Stimulated activated naive CD8-positive, alpha-beta T cell treated with anti-CD3 and anti-CD28 coated beads, Interleukin-15, Interleukin-2, amounts not matched to agents 100 U/mL and 50 U/mL, for 24 hours (primary cell): ENCODE measurements around the gene IST1.
"Not testable (repeated sequence)": the region's sequence is repeated elsewhere in the genome, so short reads cannot be mapped to it uniquely, and the experiment has no call there.

ENCODE experiments used
- ATAC-seq: fragments of 150-1000 bp; cut with Tn5 transposase; one replicate; pipeline ENCODE4 v1.10.0; 2021
- DNase-seq: peaks from one replicate; pipeline ENCODE4 v3.0.0; 2021

IST1 gene

GRCh38 chr16:71882505-71883167 is 12.7 kb upstream of the IST1 start:
- peak; percentile 80 for DNase-seq

GRCh38 chr16:71883168-71883848 is 12.0 kb upstream of the IST1 start:
- DNase-seq, result peak; percentile 69
- ATAC-seq, result peak; percentile 26

More at GRCh38 chr16:71882505-71883167, 12.7 kb upstream of the IST1 start:
- ATAC-seq, result peak; percentile 55

- peak; percentile 81 for DNase-seq
Measured at GRCh38 chr16:71883849-71884638, 11.3 kb upstream of the IST1 start, which contains the start of gene ZNF821. ZNF821 (minus strand) TSS chr16:71884182; CDS start chr16:71879946, 4,236 bp downstream.

GRCh38 chr16:71885261-71885650 is 10.1 kb upstream of the IST1 start:
- no peak for DNase-seq
- ATAC-seq, result no peak

More at GRCh38 chr16:71883849-71884638, 11.3 kb upstream of the IST1 start, which contains the start of gene ZNF821:
- ATAC-seq, result peak; percentile 58

- ATAC-seq (no peak), DNase-seq (no peak)
Measured at GRCh38 chr16:71889147-71889546, 6.2 kb upstream of the IST1 start.

GRCh38 chr16:71893888-71894228 is 1.5 kb upstream of the IST1 start:
- DNase-seq (no peak), ATAC-seq (no peak)

- peak; percentile 42 for DNase-seq
- peak; percentile 3 for ATAC-seq
Measured at GRCh38 chr16:71894229-71894920, 956 bp upstream of the IST1 start.

GRCh38 chr16:71895679-71896365 is 491 bp downstream of the IST1 start:
- DNase-seq (no peak), ATAC-seq (peak; percentile 13)

- no peak for ATAC-seq
- DNase-seq, result no peak
Measured at GRCh38 chr16:71896764-71897368, 1.5 kb downstream of the IST1 start.

- no peak for ATAC-seq
- DNase-seq, result no peak
Measured at GRCh38 chr16:71899171-71899570, 3.8 kb downstream of the IST1 start.

GRCh38 chr16:71902656-71903365 is 7.5 kb downstream of the IST1 start:
- no peak for DNase-seq
- no peak for ATAC-seq

- no peak for ATAC-seq
Measured at GRCh38 chr16:71903608-71904007, 8.3 kb downstream of the IST1 start.

GRCh38 chr16:71904239-71904638 is 8.9 kb downstream of the IST1 start:
- DNase-seq, result no peak

More at GRCh38 chr16:71903608-71904007, 8.3 kb downstream of the IST1 start:
- DNase-seq, result no peak

GRCh38 chr16:71905765-71906164 is 10.4 kb downstream of the IST1 start:
- not testable (repeated sequence) for DNase-seq, ATAC-seq

More at GRCh38 chr16:71904239-71904638, 8.9 kb downstream of the IST1 start:
- no peak for ATAC-seq

GRCh38 chr16:71911121-71911520 is 15.8 kb downstream of the IST1 start:
- ATAC-seq (no peak), DNase-seq (no peak)

- no peak for DNase-seq
- no peak for ATAC-seq
Measured at GRCh38 chr16:71912534-71913275, 17.4 kb downstream of the IST1 start.

- DNase-seq (no peak), ATAC-seq (no peak)
Measured at GRCh38 chr16:71914802-71915201, 19.5 kb downstream of the IST1 start.

- ATAC-seq (no peak), DNase-seq (no peak)
Measured at GRCh38 chr16:71915350-71915749, 20.0 kb downstream of the IST1 start.

- ATAC-seq (no peak), DNase-seq (no peak)
Measured at GRCh38 chr16:71916397-71916920, 21.1 kb downstream of the IST1 start.
